Prostate gland (tissue), 2 donors: Measurements from ENCODE around the gene PITHD1.

Experiments used
- POLR2A ChIP-seq: fragments of 450-650 bp; IDR thresholded peaks from one replicate; pipeline ENCODE4 v1.6.1; 2016; ENCODE audit warnings: antibody characterized with exemption, mild to moderate bottlenecking
- POLR2AphosphoS5 ChIP-seq: sonication (generic); formaldehyde crosslinking; IDR thresholded peaks from one replicate; pipeline ENCODE4 v1.6.1; 2017; ENCODE audit warnings: antibody characterized with exemption
- TF ChIP-seq, protein P1 (sequence below), 4 experiments: fragments of 200-600 bp in 2 of 4; fragments of 450-650 bp in 2 of 4; sonication (generic) in 2 of 4; IDR thresholded peaks; 1 replicate in 3 of 4; 2 replicates in 1 of 4; pipeline ENCODE4 v1.5.1; 2016 to 2019; ENCODE audit warnings: antibody characterized with exemption in 4 of 4, mild to moderate bottlenecking in 2 of 4, moderate library complexity in 2 of 4

DNA sequence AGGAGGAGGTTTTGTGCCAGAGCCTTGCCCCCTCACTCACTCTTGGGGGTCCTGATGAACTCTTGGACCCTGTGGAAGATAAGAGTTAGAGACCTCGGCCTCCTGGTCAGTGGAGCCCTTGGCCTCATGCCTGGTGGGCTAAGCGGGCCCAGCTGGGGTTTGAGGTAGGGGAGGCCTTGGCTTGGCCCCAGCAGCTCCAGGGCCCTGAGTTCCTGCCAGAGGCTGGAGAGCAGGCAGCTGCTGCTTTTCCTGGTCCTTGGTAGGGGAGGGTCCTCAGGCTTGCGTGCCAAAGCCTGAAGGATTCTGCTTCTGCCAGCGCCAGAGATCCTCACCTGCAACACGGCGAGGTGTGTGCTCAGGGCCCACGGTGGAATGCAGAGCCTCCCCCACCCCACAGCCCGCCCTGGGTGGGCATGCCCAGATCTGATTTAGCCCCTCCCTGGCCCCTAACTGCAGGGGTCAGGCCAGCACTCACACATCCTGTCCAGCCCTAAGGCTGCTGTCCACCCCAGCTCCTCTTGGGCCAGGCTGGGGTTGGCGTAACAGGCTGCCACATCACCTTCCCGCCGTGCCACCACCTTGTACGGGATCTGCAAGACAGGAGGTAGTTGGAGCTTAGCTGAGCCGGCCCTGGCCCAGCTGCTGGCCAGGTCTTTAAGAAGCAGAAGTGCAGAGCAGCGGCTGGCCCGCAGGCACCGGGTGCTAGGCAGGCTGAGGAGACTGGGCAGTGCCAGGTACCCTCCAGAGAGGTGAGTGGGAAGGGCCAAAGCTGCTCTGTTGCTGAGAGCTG lies 17.7 kb downstream of the PITHD1 start:
- TF ChIP-seq, protein P1, sequence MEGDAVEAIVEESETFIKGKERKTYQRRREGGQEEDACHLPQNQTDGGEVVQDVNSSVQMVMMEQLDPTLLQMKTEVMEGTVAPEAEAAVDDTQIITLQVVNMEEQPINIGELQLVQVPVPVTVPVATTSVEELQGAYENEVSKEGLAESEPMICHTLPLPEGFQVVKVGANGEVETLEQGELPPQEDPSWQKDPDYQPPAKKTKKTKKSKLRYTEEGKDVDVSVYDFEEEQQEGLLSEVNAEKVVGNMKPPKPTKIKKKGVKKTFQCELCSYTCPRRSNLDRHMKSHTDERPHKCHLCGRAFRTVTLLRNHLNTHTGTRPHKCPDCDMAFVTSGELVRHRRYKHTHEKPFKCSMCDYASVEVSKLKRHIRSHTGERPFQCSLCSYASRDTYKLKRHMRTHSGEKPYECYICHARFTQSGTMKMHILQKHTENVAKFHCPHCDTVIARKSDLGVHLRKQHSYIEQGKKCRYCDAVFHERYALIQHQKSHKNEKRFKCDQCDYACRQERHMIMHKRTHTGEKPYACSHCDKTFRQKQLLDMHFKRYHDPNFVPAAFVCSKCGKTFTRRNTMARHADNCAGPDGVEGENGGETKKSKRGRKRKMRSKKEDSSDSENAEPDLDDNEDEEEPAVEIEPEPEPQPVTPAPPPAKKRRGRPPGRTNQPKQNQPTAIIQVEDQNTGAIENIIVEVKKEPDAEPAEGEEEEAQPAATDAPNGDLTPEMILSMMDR (IDR thresholded peaks at IDR 0.05) = no peak
- TF ChIP-seq POLR2AphosphoS5 (no peak), POLR2A (no peak)
